ENCODE data around the gene RTBDN.

DNA sequence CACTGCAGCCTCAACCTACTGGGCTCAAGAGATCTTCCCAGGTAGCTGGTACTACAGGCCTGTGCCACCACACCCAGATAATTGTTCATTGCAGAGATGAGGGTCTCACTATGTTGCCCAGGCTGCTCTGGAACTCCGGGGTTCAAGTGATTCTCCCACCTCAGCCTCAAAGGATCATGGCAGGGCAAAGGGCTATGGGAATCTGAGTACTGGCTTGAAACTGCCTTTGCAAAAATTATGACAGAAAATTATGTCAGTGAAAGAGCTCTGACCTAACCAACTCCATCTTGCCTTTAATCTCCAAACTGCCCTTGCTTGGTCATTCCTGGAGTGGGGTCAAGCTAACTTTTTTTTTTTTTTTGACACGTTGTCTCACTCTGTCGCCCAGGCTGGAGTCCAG, 48.2 kb upstream of the RTBDN start:
- TF ChIP-seq, protein P1, sequence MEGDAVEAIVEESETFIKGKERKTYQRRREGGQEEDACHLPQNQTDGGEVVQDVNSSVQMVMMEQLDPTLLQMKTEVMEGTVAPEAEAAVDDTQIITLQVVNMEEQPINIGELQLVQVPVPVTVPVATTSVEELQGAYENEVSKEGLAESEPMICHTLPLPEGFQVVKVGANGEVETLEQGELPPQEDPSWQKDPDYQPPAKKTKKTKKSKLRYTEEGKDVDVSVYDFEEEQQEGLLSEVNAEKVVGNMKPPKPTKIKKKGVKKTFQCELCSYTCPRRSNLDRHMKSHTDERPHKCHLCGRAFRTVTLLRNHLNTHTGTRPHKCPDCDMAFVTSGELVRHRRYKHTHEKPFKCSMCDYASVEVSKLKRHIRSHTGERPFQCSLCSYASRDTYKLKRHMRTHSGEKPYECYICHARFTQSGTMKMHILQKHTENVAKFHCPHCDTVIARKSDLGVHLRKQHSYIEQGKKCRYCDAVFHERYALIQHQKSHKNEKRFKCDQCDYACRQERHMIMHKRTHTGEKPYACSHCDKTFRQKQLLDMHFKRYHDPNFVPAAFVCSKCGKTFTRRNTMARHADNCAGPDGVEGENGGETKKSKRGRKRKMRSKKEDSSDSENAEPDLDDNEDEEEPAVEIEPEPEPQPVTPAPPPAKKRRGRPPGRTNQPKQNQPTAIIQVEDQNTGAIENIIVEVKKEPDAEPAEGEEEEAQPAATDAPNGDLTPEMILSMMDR (IDR thresholded peaks at IDR 0.05), result no peak
- TF ChIP-seq POLR2A (IDR thresholded peaks at IDR 0.05), result no peak
